Smooth muscle cell (in vitro differentiated cells): Measurements from ENCODE around the gene SERGEF. TPM values are rescaled to one million over a fixed set of nuclear protein-coding genes. Genes with fewer than 3 reads are reported as not detected.

Experiments
- DNase-seq: peaks from one replicate; lab custom pipeline; 2025; ENCODE audit not compliant: unreplicated experiment; lab: John Stamatoyannopoulos, UW
- H2AFZ ChIP-seq: fragments of 200-600 bp; sonication (generic); 2 replicates; pipeline ENCODE4 v1.6.0; 2016; ENCODE audit warnings: antibody characterized with exemption, low read depth, mild to moderate bottlenecking
- H3F3A ChIP-seq: fragments of 200-600 bp; sonication (generic); 2 replicates; pipeline ENCODE4 v1.6.0; 2017; ENCODE audit warnings: antibody characterized with exemption, low read depth
- H3K27ac ChIP-seq: fragments of 200-600 bp; sonication (generic); 2 replicates; pipeline ENCODE4 v1.5.1; 2016; ENCODE audit warnings: low read depth, mild to moderate bottlenecking
- H3K27me3 ChIP-seq: fragments of 200-600 bp; sonication (generic); 2 replicates; pipeline ENCODE4 v1.6.1; 2016; ENCODE audit warnings: low read depth, mild to moderate bottlenecking
- H3K36me3 ChIP-seq: fragments of 200-600 bp; sonication (generic); 2 replicates; pipeline ENCODE4 v1.5.1; 2016; ENCODE audit warnings: low read depth
- H3K4me1 ChIP-seq: fragments of 200-600 bp; sonication (generic); 2 replicates; pipeline ENCODE4 v1.5.1; 2016; ENCODE audit warnings: low read depth
- H3K4me2 ChIP-seq: fragments of 200-600 bp; sonication (generic); 2 replicates; pipeline ENCODE4 v1.6.0; 2016; ENCODE audit warnings: mild to moderate bottlenecking
- H3K4me3 ChIP-seq: fragments of 200-600 bp; sonication (generic); 2 replicates; pipeline ENCODE4 v1.5.1; 2016; ENCODE audit warnings: mild to moderate bottlenecking
- H3K79me2 ChIP-seq: fragments of 200-600 bp; sonication (generic); 2 replicates; pipeline ENCODE4 v1.6.0; 2016; ENCODE audit warnings: low read depth, mild to moderate bottlenecking
- H3K9ac ChIP-seq: fragments of 200-600 bp; sonication (generic); 2 replicates; pipeline ENCODE4 v1.6.0; 2016; ENCODE audit warnings: low read depth
- H3K9me3 ChIP-seq: fragments of 200-600 bp; sonication (generic); replicated peaks from 2 replicates; pipeline ENCODE4 v1.5.1; 2016; ENCODE audit warnings: low read depth
- H4K20me1 ChIP-seq: fragments of 200-600 bp; sonication (generic); 2 replicates; pipeline ENCODE4 v1.6.0; 2016; ENCODE audit warnings: low read depth
- CTCF ChIP-seq: fragments of 200-600 bp; sonication (generic); IDR thresholded peaks from 2 replicates; pipeline ENCODE4 v1.5.1; 2017; ENCODE audit warnings: borderline replicate concordance, mild to moderate bottlenecking, antibody characterized with exemption; ENCODE audit not compliant: insufficient read depth, poor library complexity, severe bottlenecking
- WGBS: methylation state at CpG from one replicate; pipeline ENCODE4 v1.1.7; 2016; ENCODE audit warnings: low lambda C conversion rate; 5-methylcytosine and 5-hydroxymethylcytosine counted together
- polyA plus RNA-seq: library from polyadenylated mRNA; unstranded; fragments of >200 nt; fragmentation: Nextera tagmentation; extraction: Ambion mirVana; gene quantifications from 2 replicates; pipeline ENCODE4 v1.2.1, GENCODE V29; 2016
- total RNA-seq: library from RNA; depleted of rRNA; stranded (reverse); fragments of >200 nt; gene quantifications from 2 replicates; pipeline ENCODE4 v1.2.3, GENCODE V29; 2014

SERGEF gene
- total and polyA plus RNA-seq, 2 experiments from 2014 or later = 4.9 to 7.4 TPM

- peaks cover 5% of the 10 kb centered on the region for H3K4me1 ChIP-seq
- no peaks in the 10 kb centered on the region for H4K20me1 ChIP-seq
- no peak overlapping the region for H3K27ac ChIP-seq
- H3F3A ChIP-seq = no peaks in the 10 kb centered on the region
- no peak overlapping the region for H3K4me2 ChIP-seq
- no peak overlapping the region for H2AFZ ChIP-seq
- H3K9me3 ChIP-seq = no peaks in the 10 kb centered on the region
- H3K36me3 ChIP-seq = no peaks in the 10 kb centered on the region
- H3K27me3 ChIP-seq = no peaks in the 10 kb centered on the region
- H3K79me2 ChIP-seq = no peaks in the 10 kb centered on the region
- TF ChIP-seq CTCF = no peak
- DNase-seq = no peak
- no peak overlapping the region for H3K9ac ChIP-seq
- no peak overlapping the region for H3K4me3 ChIP-seq
Observed at GRCh38 chr11:17770917-17771316, 241.9 kb downstream of the SERGEF start.

GRCh38 chr11:17770048-17770652, 242.7 kb downstream of the SERGEF start:
- H3K36me3 ChIP-seq = no peaks in the 10 kb centered on the region
- no peak overlapping the region for H3K4me3 ChIP-seq
- no peak overlapping the region for H3K27ac ChIP-seq
- no peaks in the 10 kb centered on the region for H3K79me2 ChIP-seq
- DNase-seq = no peak
- H3K9me3 ChIP-seq = no peaks in the 10 kb centered on the region
- H4K20me1 ChIP-seq = no peaks in the 10 kb centered on the region
- no peak for TF ChIP-seq CTCF
- H3F3A ChIP-seq = no peaks in the 10 kb centered on the region
- no peak overlapping the region for H3K4me2 ChIP-seq
- 90% methylated on average over 9 of the region's 9 CpGs for WGBS
- no peaks in the 10 kb centered on the region for H3K27me3 ChIP-seq
- H3K9ac ChIP-seq = no peak overlapping the region
- H3K4me1 ChIP-seq = peaks cover 13% of the 10 kb centered on the region
- no peak overlapping the region for H2AFZ ChIP-seq

- Histone ChIP-seq H3K27me3 (no peaks in the 10 kb centered on the region), H3K4me3 (no peak overlapping the region), H2AFZ (no peak overlapping the region), H3K27ac (no peak overlapping the region), H3K9ac (no peak overlapping the region), H3F3A (no peaks in the 10 kb centered on the region), H3K4me2 (no peak overlapping the region), H3K4me1 (peaks cover 16% of the 10 kb centered on the region), H3K9me3 (no peaks in the 10 kb centered on the region), H3K79me2 (no peaks in the 10 kb centered on the region), H4K20me1 (no peaks in the 10 kb centered on the region), H3K36me3 (no peaks in the 10 kb centered on the region)
- no peak for DNase-seq
- 100% methylated on average over 1 of the region's 1 CpG for WGBS
- no peak for TF ChIP-seq CTCF
Observed at GRCh38 chr11:17769218-17769617, 243.6 kb downstream of the SERGEF start.

GRCh38 chr11:17768547-17768946, 244.3 kb downstream of the SERGEF start:
- H3K9ac ChIP-seq = no peak overlapping the region
- WGBS = 89% methylated on average over 7 of the region's 7 CpGs
- no peak overlapping the region for H3K27ac ChIP-seq
- H3K4me3 ChIP-seq = no peak overlapping the region
- no peaks in the 10 kb centered on the region for H4K20me1 ChIP-seq
- DNase-seq = no peak
- no peaks in the 10 kb centered on the region for H3K27me3 ChIP-seq
- peaks cover 12% of the 10 kb centered on the region for H3K4me1 ChIP-seq
- no peak for TF ChIP-seq CTCF
- H3K9me3 ChIP-seq = no peaks in the 10 kb centered on the region
- H3K79me2 ChIP-seq = no peaks in the 10 kb centered on the region
- no peak overlapping the region for H2AFZ ChIP-seq
- H3K36me3 ChIP-seq = no peaks in the 10 kb centered on the region
- H3K4me2 ChIP-seq = no peak overlapping the region
- no peaks in the 10 kb centered on the region for H3F3A ChIP-seq
